Activated B cell treated with CpG ODN at 0.5 μM for 24 hours (primary cell): ENCODE results near the gene EXOSC5. TPM values are rescaled to one million over a fixed set of nuclear protein-coding genes. Genes with fewer than 3 reads are reported as not detected.
A peak's percentile ranks its signal among the peaks of the same experiment; 100 is the strongest.

Experiments used
- ATAC-seq: fragments of 200-7000 bp; cut with Tn5 transposase; one replicate; pipeline ENCODE4 v1.10.0; 2021; ENCODE audit warnings: low read depth, mild to moderate bottlenecking, moderate library complexity
- CTCF ChIA-PET: fragments of 350-600 bp; sonication (Branson Sonifier 250); formaldehyde crosslinking; loops from one replicate; lab custom pipeline; 2021; ENCODE audit warnings: antibody characterized with exemption; lab: Charles Lee
- POLR2A ChIA-PET: fragments of 350-600 bp; sonication (Branson Sonifier 250); formaldehyde crosslinking; loops from one replicate; lab custom pipeline; 2021; ENCODE audit warnings: antibody characterized with exemption; lab: Charles Lee
- DNase-seq: peaks from one replicate; pipeline ENCODE4 v3.0.0; 2022
- H3K27ac Mint-ChIP-seq: one replicate; pipeline ENCODE4 v1.8.0; 2020; ENCODE audit warnings: mixed read lengths
- H3K27me3 Mint-ChIP-seq: one replicate; pipeline ENCODE4 v1.8.0; 2021; ENCODE audit warnings: mixed read lengths
- H3K36me3 Mint-ChIP-seq: one replicate; pipeline ENCODE4 v1.8.0; 2021; ENCODE audit warnings: low read depth, mixed read lengths
- H3K4me1 Mint-ChIP-seq: one replicate; pipeline ENCODE4 v1.8.0; 2021; ENCODE audit warnings: mixed read lengths
- H3K4me3 Mint-ChIP-seq: one replicate; pipeline ENCODE4 v1.8.0; 2020; ENCODE audit warnings: mild to moderate bottlenecking, mixed read lengths
- H3K9me3 Mint-ChIP-seq: one replicate; pipeline ENCODE4 v1.8.0; 2020; ENCODE audit warnings: mixed read lengths
- intact Hi-C: fragments of 100-400 bp; cut with micrococcal nuclease; formaldehyde crosslinking; loops from one replicate; pipeline ENCODE4 v1.15.1; 2024
- total RNA-seq: library from RNA; stranded (reverse); gene quantifications from 2 replicates; pipeline ENCODE4 v1.2.3, GENCODE V29; 2022
- TF ChIP-seq, protein P1 (sequence below): fragments of 200-600 bp; IDR thresholded peaks from one replicate; pipeline ENCODE4 v1.8.0; 2022; ENCODE audit warnings: antibody characterized with exemption, mild to moderate bottlenecking

EXOSC5 gene
- total RNA-seq, 1 donor from 2014 or later = 30.1 TPM

- TF ChIP-seq, protein P1, sequence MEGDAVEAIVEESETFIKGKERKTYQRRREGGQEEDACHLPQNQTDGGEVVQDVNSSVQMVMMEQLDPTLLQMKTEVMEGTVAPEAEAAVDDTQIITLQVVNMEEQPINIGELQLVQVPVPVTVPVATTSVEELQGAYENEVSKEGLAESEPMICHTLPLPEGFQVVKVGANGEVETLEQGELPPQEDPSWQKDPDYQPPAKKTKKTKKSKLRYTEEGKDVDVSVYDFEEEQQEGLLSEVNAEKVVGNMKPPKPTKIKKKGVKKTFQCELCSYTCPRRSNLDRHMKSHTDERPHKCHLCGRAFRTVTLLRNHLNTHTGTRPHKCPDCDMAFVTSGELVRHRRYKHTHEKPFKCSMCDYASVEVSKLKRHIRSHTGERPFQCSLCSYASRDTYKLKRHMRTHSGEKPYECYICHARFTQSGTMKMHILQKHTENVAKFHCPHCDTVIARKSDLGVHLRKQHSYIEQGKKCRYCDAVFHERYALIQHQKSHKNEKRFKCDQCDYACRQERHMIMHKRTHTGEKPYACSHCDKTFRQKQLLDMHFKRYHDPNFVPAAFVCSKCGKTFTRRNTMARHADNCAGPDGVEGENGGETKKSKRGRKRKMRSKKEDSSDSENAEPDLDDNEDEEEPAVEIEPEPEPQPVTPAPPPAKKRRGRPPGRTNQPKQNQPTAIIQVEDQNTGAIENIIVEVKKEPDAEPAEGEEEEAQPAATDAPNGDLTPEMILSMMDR = no peak
- peaks cover 35% of the 10 kb centered on the region for H3K4me1 Mint-ChIP-seq
- no peak overlapping the region for H3K4me3 Mint-ChIP-seq
- no peak for ATAC-seq
- no peaks in the 10 kb centered on the region for H3K9me3 Mint-ChIP-seq
- POLR2A ChIA-PET = interaction anchor here (0.6 kb wide), 1 partner anchor 892 kb away, joined by 3 read pairs; no protein-coding TSS in a partner anchor
- CTCF ChIA-PET = no interaction called here
- no peak overlapping the region for H3K27ac Mint-ChIP-seq
- intact Hi-C loops = no loop called here
- no peaks in the 10 kb centered on the region for H3K27me3 Mint-ChIP-seq
- H3K36me3 Mint-ChIP-seq = peaks cover 10% of the 10 kb centered on the region
- DNase-seq = no peak
Measured at GRCh38 chr19:41359741-41360140, 37.4 kb downstream of the EXOSC5 start.

GRCh38 chr19:41357746-41358145, 39.4 kb downstream of the EXOSC5 start:
- no peak for ATAC-seq
- Mint-ChIP-seq H3K36me3 (peaks cover 5% of the 10 kb centered on the region), H3K4me3 (no peak overlapping the region), H3K4me1 (peaks cover 20% of the 10 kb centered on the region), H3K27me3 (no peaks in the 10 kb centered on the region), H3K9me3 (no peaks in the 10 kb centered on the region), H3K27ac (no peak overlapping the region)
- TF ChIP-seq, protein P1 = no peak
- DNase-seq = no peak
- POLR2A ChIA-PET = interaction anchor here (1.5 kb wide), 1 partner anchor 95 kb away, joined by 3 read pairs; no protein-coding TSS in a partner anchor
- CTCF ChIA-PET = interaction anchor here (1.5 kb wide), 1 partner anchor 80 kb away, joined by 3 read pairs; no protein-coding TSS in a partner anchor
- intact Hi-C loops = no loop called here

DNA sequence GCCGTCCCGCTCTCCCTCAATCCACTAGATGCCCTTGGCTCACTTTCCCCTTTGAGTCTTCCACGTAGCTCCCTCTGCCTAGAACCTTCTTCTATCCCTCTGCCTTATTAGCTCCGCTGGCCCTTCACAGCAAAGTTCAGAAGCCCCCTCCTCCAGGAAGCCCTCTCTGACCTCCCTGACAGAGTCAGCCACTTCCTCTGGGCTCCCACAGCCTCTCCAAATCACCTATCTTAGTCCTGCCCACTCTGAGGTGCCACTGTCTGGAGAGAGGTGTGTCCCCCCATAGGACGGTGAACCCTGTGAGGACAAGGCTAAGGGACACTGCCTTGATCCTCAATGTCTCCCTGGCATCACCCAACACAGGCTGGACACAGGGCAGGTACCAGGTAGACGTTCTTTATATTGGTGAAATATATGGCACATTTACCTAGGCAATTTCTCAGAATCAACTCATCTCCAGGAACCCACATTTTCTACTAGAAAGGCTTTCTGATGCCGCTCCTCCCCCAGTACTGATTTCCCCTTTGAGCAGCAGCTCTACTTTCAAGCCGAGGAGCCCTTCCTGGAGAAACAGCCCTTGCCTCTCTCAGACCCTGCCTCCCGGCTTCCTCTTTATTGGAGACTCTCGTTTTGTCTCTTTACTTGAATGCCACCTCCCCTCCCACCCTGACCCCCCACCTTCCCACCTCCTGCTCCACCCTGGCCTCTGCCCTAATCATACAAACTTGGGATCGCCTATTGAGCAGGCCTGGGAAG, 40.0 kb downstream of the EXOSC5 start:
- TF ChIP-seq, protein P1 = no peak
- DNase-seq = no peak

GRCh38 chr19:41355802-41356201, 41.4 kb downstream of the EXOSC5 start:
- no peak overlapping the region for H3K4me3 Mint-ChIP-seq
- H3K9me3 Mint-ChIP-seq = no peaks in the 10 kb centered on the region
- TF ChIP-seq, protein P1 = no peak
- CTCF ChIA-PET = interaction anchor here (1.0 to 5.4 kb wide), 4 partner anchors 9 to 93 kb away, joined by 3 to 38 read pairs (median 4); partner anchors contain the start of gene B9D2
- H3K4me1 Mint-ChIP-seq = peaks cover 26% of the 10 kb centered on the region
- intact Hi-C loops = no loop called here
- POLR2A ChIA-PET = interaction anchor here (0.7 to 6.9 kb wide), 4 partner anchors 8 to 47 kb away, joined by 3 to 119 read pairs (median 12); partner anchors contain the start of gene B9D2
- peaks cover 14% of the 10 kb centered on the region for H3K36me3 Mint-ChIP-seq
- no peak for DNase-seq
- no peaks in the 10 kb centered on the region for H3K27me3 Mint-ChIP-seq
- ATAC-seq = no peak
- no peak overlapping the region for H3K27ac Mint-ChIP-seq

More for the DNA sequence above, 40.0 kb downstream of the EXOSC5 start:
- Mint-ChIP-seq H3K27me3 (no peaks in the 10 kb centered on the region), H3K4me1 (peaks cover 17% of the 10 kb centered on the region), H3K4me3 (no peak overlapping the region), H3K27ac (peak overlapping the region; percentile 41), H3K36me3 (peaks cover 7% of the 10 kb centered on the region), H3K9me3 (no peaks in the 10 kb centered on the region)
- intact Hi-C loops = no loop called here
- CTCF ChIA-PET = no interaction called here
- POLR2A ChIA-PET = interaction anchor here (2.6 to 6.9 kb wide), 2 partner anchors 7 to 31 kb away, joined by 19 to 119 read pairs; partner anchors contain the start of gene B9D2
- ATAC-seq = no peak

DNA sequence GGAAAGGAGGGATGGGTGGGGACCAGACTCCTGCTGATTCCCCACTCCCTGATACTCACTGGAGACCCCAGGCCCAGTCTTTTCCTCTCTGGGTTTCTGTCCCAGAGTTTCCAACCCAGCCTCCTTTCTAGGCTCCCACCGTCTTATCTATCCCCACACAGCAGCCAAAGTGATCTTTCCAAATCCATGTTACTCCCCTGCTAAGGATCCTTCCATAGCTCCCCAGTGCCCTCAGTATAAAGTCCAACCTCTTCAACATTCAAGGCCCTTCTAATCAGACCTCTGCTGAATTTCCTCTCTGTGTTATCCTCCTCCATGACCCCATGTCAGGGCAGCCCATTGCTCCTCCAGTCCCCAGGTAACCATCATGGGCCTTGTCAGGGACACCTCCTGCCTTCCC, 42.1 kb downstream of the EXOSC5 start:
- no peaks in the 10 kb centered on the region for H3K9me3 Mint-ChIP-seq
- DNase-seq (no peak), ATAC-seq (no peak)
- H3K4me1 Mint-ChIP-seq = peaks cover 31% of the 10 kb centered on the region
- CTCF ChIA-PET = interaction anchor here (1.0 to 5.4 kb wide), 6 partner anchors 9 to 93 kb away, joined by 3 to 38 read pairs (median 3); partner anchors contain the start of gene B9D2
- POLR2A ChIA-PET = interaction anchor here (0.5 to 6.9 kb wide), 4 partner anchors 9 to 47 kb away, joined by 3 to 119 read pairs (median 14); partner anchors contain the start of gene B9D2
- intact Hi-C loops = no loop called here
- H3K27ac Mint-ChIP-seq = peak overlapping the region; percentile 42
- TF ChIP-seq, protein P1 = no peak
- H3K27me3 Mint-ChIP-seq = no peaks in the 10 kb centered on the region
- peaks cover 15% of the 10 kb centered on the region for H3K36me3 Mint-ChIP-seq
- peak overlapping the region; percentile 1 for H3K4me3 Mint-ChIP-seq
